Measurements from ENCODE around the gene STK39.

The STK39 gene

GRCh38 chr2:168180483-168180882 is 66.9 kb downstream of the STK39 start:
- no peak for TF ChIP-seq CTCF (IDR thresholded peaks at IDR 0.05)

- no peak for TF ChIP-seq CTCF (IDR thresholded peaks at IDR 0.05)
These were observed 67.8 kb downstream of the STK39 start for GRCh38 chr2:168179592-168179991.

DNA sequence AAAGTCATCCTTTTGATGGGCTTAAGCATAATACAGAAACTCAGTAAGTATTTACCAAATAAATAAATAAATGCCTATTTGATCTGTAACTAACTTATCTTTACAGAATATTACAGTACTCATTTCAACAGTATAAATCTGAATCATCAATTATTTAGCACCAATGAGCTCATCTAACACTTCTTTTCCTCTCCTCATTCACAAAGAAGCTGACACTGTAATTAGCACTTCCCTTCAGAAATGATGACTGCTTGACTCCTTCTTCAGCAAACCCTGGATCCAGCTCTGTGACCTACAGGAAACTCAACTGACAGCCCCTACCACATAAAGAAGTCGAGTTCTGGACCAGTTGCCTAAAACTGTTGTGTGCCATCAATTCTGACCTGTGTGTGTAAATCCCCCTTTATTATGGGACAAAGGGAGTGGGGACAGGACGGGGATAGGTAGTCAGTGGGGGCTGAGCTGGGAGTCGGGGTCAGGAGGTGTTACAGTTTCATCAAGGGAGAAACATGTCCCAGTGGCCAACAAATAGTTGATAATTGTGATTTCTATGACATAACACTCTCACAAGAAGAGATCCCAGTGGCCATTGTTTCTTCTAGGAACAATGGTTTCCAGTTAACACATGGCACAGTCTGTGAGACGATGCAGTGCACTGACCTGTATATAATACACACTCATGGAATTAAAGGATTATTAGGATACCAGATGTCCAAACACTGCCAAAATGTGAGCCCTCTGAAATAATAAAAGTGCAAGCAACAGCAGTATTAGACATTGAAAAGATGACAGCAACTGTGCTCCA is 68.7 kb downstream of the STK39 start:
- no peak for TF ChIP-seq CTCF (IDR thresholded peaks at IDR 0.05)

GRCh38 chr2:168176402-168176801 is 71.0 kb downstream of the STK39 start:
- TF ChIP-seq CTCF (IDR thresholded peaks at IDR 0.05) = no peak

DNA sequence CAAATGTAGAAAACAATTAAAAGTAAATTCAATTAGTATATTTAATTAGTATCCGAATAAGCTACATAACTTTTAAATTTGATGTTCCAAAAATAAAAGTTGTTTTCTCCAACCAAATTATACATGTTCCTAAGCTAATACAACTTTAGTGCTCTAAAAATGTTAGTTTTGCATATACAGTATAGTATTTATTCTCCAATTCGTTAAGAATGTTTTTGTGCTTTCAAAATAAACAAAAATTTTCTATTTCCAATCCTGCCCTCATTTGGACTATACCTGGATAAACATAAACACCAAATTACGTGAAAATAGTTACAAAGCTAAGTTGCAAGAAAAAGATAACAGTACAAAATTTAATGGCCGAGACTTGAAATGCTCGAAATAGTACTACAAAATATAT is 71.9 kb downstream of the STK39 start:
- TF ChIP-seq CTCF (IDR thresholded peaks at IDR 0.05) = no peak

- no peak for TF ChIP-seq CTCF (IDR thresholded peaks at IDR 0.05)
These were observed 72.6 kb downstream of the STK39 start for GRCh38 chr2:168174756-168175155.

GRCh38 chr2:168172071-168172470 is 75.3 kb downstream of the STK39 start:
- TF ChIP-seq CTCF (IDR thresholded peaks at IDR 0.05) = no peak
